ENCODE results near the gene PRKCB.

- TF ChIP-seq CTCF (IDR thresholded peaks at IDR 0.05) (no peak), POLR2A (IDR thresholded peaks at IDR 0.05) (no peak)
Measured at GRCh38 chr16:23871924-23872323, 36.1 kb downstream of the PRKCB start.
